GM12891 (cell line): Measurements from ENCODE around the gene MILR1.
A peak's percentile ranks its signal among the peaks of the same experiment; 100 is the strongest.

ENCODE experiments used
- DNase-seq: peaks from one replicate; pipeline ENCODE4 v3.0.0; 2011; ENCODE audit warnings: low spot score; ENCODE audit not compliant: insufficient read length
- FAIRE-seq: peaks from 2 replicates; lab custom pipeline; 2011; peaks lifted over from hg19 to GRCh38; lab: Jason Lieb, UNC
- PAX5 ChIP-seq: IDR thresholded peaks from 2 replicates; pipeline ENCODE4 v1.6.1; 2011; ENCODE audit warnings: low read length, moderate library complexity, mild to moderate bottlenecking; ENCODE audit not compliant: insufficient read depth, severe bottlenecking
- POLR2A ChIP-seq: IDR thresholded peaks from 2 replicates; pipeline ENCODE4 v1.6.1; 2011; ENCODE audit warnings: low read depth, low read length, control low read depth
- POLR2AphosphoS5 ChIP-seq: IDR thresholded peaks from 2 replicates; pipeline ENCODE4 v1.6.1; 2011; ENCODE audit warnings: low read depth, low read length, control low read depth
- POU2F2 ChIP-seq: IDR thresholded peaks from 2 replicates; pipeline ENCODE4 v1.6.1; 2011; ENCODE audit warnings: low read depth, mild to moderate bottlenecking, control low read depth, low read length, moderate library complexity
- SPI1 ChIP-seq: IDR thresholded peaks from 2 replicates; pipeline ENCODE4 v1.6.1; 2011; ENCODE audit warnings: low read depth, low read length, control low read depth
- TAF1 ChIP-seq: IDR thresholded peaks from 2 replicates; pipeline ENCODE4 v1.6.1; 2011; ENCODE audit warnings: low read depth, low read length, control low read depth

The MILR1 gene

DNA sequence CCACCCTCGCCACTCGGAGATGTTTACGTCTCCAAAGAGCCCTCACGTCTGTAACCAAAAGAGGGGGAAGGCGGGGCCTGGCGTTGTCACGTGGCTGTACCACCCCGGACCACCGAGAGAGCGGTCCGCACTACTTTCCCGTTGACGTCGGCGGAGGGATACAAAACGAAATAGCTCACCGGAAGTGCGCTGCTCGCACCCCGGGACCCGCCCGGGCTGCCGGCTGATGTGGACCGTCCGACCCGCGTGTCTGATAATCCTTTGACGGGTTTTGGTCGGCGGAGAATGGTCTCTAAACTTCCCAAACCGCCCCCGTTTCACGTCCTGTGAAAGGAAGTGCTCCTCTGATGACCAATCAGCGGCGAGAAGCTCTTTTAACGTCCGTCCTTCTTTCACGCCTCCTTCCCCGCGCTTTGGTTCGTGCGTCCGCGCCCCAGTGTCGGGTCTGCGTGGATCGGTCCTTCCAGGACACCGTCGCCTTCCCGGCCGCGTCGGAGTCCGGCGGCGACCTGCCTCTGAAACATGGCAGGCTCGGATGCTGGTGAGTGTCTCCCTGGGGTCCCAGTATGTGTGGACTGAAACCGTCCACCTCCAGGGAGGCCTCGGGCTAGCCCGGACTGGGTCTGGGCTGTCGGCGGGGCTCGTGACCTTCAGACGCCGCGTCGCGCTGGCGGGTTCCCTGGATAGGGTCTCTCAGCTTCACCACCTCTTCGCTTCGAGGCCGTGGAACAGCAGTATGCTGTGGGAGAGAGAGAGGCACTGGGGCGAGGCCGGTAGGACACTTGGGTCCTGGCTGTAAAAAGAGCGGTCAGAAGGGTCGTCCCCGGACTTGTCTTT, 57.9 kb downstream of the MILR1 start, which contains the start of gene CEP95:
TSS of gene CEP95 (plus strand) at position 402 of the 837 bp plus-strand sequence. CDS start at position 523, 121 bp downstream.
- DNase-seq (peak; percentile 11), FAIRE-seq (peak; percentile 92)
- TF ChIP-seq POLR2A (peak; percentile 72), PAX5 (no peak), POLR2AphosphoS5 (peak; percentile 76), TAF1 (peak; percentile 87), POU2F2 (peak; percentile 81; the same call in 1 of the 2 replicates), SPI1 (peak; percentile 70)

DNA sequence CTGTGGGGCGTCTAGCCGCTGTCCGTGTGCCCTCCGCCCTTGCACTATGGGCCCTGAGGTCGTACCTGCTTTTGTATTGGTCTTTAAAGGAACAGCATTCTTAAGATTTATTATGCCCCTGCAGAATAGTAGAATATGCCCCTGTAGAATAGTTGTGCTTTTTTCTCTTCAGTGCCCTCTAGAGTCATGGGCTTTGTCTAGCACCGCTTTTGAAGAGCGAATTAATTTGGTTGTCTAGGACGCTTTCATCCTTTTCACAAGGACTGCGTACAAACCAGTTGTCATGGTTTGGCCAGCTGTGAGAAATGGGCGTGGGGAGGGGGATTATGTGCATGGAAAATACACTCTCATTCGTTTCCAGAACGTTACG, 58.5 kb downstream of the MILR1 start:
- no peak for TF ChIP-seq PAX5
- no peak for TF ChIP-seq TAF1
- no peak for TF ChIP-seq POLR2AphosphoS5
- FAIRE-seq (no peak), DNase-seq (peak; percentile 13)

DNA sequence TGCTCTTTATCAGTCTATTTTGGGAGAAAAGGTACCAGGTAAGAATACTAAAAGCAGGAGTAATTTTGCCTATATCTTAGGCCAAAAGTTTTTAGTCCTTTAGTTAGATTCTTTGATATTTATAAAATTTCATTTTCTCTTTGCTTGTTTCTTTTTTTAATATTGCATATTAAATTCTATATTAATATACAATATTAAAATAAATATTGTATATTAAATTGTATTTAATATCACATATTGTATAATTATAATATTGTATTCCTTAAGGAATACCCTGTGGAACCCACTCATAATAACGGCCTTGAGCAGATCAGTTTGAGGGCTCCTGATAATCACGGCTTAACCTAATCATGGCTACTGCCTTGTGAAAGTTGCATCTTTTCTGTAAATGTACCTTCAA, 59.8 kb downstream of the MILR1 start:
- FAIRE-seq (no peak), DNase-seq (no peak)
- TF ChIP-seq POLR2A = no peak
- no peak for TF ChIP-seq PAX5
- TF ChIP-seq SPI1 = no peak
- no peak for TF ChIP-seq POU2F2
- no peak for TF ChIP-seq POLR2AphosphoS5
- TF ChIP-seq TAF1 = no peak

DNA sequence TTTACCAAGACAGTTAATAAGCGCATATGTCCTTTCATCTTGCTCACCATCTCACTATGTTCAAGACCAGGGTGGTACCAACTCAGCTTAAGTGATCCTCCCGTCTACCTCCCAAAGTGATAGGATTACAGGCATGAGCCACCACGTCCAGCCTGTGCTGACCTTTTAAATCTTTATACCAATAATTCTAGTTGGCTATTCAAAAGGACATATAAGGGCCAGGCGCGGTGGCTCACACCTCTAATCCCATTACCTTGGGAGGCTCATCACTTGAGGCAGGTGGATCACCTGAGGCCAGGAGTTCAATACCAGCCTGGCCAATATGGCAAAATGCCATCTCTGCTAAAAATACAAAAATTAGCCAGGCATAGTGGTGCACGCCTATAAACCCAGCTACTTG, 60.3 kb downstream of the MILR1 start:
- no peak for FAIRE-seq
- DNase-seq = no peak
- no peak for TF ChIP-seq PAX5
- no peak for TF ChIP-seq POLR2A
- TF ChIP-seq TAF1 = no peak
- TF ChIP-seq POU2F2 = no peak
- no peak for TF ChIP-seq POLR2AphosphoS5
- no peak for TF ChIP-seq SPI1

- TF ChIP-seq PAX5 = no peak
- no peak for TF ChIP-seq SPI1
- no peak for TF ChIP-seq POLR2A
- TF ChIP-seq POLR2AphosphoS5 = no peak
- no peak for TF ChIP-seq TAF1
- TF ChIP-seq POU2F2 = no peak
- DNase-seq (no peak), FAIRE-seq (no peak)
Observed at GRCh38 chr17:64515419-64515818, 66.5 kb downstream of the MILR1 start.

DNA sequence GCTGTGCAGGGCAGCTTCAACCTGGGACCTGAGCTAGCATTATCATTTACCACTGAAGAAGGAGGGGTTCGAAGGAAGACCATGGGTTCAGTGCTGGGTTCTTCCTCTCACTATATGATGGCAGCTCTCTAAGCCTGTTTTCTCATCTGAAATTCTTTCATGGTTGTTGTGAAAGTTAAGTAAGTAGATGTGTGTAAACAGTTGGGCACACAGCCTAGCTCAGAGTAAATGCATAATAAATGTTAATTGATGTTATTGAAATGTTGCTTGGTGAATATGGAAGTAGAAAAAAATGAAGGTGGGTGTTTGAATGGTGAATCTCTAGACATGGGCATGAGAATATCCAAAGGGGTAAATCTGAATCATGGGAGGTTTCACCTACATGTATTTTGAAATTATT, 66.9 kb downstream of the MILR1 start:
- TF ChIP-seq POU2F2 (no peak), TAF1 (no peak), POLR2AphosphoS5 (no peak), PAX5 (no peak), POLR2A (no peak), SPI1 (no peak)
- FAIRE-seq (no peak), DNase-seq (no peak)
